MV-4-11 (cell line): ENCODE measurements around the gene UBE2QL1.

Experiments used
- DNase-seq: peaks from one replicate; lab custom pipeline; 2025; lab: John Stamatoyannopoulos, UW

Gene UBE2QL1

GRCh38 chr5:6478793-6479192, 30.1 kb downstream of the UBE2QL1 start:
- no peak for DNase-seq

- peak; percentile 59 for DNase-seq
Observed at GRCh38 chr5:6480133-6481051, 31.7 kb downstream of the UBE2QL1 start.

DNA sequence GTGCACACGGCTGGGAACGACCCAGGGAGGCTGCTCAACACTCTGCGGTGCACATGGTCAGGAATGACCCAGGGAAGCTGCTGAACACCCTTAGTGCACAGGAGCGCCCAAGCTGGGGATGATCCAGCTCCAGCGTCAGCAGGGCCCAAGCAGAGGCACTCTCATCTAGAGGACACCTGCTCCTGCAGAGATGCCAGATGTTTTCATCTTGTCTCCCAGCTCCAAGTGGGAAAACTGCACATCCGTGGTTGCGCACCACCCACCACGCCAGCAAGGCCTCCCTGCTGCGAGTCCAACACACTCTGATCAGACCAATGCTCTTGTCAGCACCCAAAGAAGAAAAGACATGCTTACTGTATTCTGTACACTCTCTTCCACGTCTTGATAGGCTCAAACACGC, 34.1 kb downstream of the UBE2QL1 start:
- DNase-seq: no peak

GRCh38 chr5:6483880-6484382, 35.3 kb downstream of the UBE2QL1 start:
- DNase-seq: no peak

DNA sequence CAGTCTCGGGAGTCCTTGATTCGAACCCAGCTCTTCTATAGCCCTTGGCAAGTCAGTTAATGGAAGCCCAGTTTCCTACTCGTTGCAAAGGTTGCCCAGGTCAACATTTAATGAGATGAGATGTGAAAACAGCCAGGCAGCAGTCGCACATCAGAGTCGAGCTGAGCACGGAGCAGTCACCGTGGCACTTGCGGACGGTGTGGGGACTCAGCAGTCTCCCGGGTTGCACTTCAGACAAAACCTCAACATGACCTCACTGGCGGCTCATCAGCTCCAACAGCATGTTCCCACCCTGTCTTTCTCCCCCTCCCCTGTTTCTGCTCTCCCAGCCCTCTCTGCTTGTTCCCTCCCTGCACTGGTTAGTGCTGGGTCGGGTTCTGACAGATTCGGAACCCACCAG, 35.8 kb downstream of the UBE2QL1 start:
- DNase-seq: no peak

- DNase-seq: no peak
Observed at GRCh38 chr5:6484899-6485298, 36.2 kb downstream of the UBE2QL1 start.

DNA sequence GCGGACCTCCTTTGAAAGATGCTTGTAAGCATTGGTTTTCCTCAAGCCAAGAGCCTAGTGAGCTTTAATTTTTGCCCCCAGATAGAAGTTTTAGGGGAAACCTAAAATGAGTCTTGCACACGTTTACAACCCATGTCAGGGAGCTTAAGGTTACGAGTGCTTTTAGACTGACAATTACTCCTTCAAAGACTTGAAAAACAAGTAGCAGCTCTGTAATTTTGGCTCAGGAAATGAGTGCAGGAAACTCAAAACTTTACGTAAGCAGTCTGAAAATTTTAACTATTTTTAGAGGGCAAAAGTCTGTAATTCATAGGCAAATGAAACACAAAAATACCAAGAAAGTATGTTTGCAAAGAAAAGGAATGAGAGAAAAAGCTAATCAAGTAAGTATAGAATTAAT, 36.8 kb downstream of the UBE2QL1 start:
- no peak for DNase-seq

- no peak for DNase-seq
Observed at GRCh38 chr5:6486074-6486473, 37.4 kb downstream of the UBE2QL1 start.

DNA sequence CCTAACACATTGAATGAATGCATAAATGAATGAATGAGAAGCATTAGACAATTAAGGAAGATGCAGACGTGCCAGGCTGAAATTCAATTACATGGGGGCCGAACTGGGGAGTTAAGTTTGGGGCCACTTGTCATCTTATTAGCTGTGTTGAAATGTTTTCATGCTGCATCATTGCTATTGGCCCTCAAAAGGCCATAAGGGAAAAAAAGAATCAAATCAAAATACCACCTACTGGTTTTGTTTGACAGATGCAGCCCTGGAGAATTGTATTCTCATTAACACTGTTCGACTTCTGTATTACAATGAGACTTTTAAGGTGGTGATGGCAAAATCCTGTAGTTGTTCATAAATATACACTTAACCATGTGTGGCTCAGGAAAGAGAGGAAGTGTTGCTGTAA, 38.4 kb downstream of the UBE2QL1 start:
- no peak for DNase-seq

- DNase-seq: no peak
Observed at GRCh38 chr5:6488021-6488420, 39.4 kb downstream of the UBE2QL1 start.

DNA sequence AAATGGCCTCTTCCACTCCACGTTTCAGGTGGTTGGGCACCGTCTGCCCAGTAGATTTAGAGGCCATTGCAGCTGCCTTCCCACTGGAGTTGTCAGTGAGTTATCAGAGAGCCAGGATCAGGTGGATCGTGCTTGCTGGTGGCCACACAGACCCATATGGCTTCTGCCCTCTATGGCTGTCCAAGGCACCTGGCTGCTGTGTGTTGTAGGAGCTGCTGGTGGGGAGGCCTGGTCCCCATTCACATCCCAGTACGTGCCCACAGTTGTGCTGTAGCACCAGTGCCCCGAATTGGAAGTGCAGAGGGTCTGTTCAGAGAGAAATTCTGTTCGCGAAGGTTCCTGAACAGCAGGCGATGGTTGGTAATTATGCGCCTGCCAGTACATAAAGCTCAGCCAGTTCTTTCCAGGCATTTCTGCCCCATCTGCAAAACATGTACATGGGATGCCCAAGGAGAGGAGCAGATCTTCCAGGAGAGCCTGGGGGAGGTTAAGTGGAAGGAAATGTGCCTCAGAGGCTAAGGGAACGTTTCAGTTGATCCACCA, 41.1 kb downstream of the UBE2QL1 start:
- DNase-seq: no peak

DNA sequence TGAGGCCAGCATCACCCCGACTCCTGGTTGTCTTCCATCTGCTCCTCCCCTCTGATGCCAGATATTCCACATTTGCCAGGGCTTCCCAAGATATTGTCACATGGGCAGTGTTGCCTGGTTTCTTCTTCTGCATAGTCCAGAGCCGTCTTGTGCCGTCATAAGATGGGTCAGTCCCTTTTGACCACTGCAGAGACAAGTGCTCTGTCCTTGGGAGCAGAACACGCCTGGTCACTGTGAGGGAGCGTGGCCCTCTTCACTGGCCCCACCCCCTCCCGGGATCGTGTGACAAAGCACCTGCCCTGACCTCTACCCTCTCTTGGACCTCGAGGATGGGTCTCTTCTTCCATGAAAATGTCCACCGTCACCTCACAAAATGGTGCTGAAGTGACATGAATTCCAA, 41.6 kb downstream of the UBE2QL1 start:
- no peak for DNase-seq

GRCh38 chr5:6490693-6491092, 42.0 kb downstream of the UBE2QL1 start:
- DNase-seq: no peak

GRCh38 chr5:6491196-6491918, 42.7 kb downstream of the UBE2QL1 start:
- no peak for DNase-seq

GRCh38 chr5:6491919-6492290, 43.2 kb downstream of the UBE2QL1 start:
- no peak for DNase-seq

GRCh38 chr5:6492934-6493333, 44.3 kb downstream of the UBE2QL1 start:
- DNase-seq: peak; percentile 32

GRCh38 chr5:6493681-6494454, 45.2 kb downstream of the UBE2QL1 start:
- no peak for DNase-seq

DNA sequence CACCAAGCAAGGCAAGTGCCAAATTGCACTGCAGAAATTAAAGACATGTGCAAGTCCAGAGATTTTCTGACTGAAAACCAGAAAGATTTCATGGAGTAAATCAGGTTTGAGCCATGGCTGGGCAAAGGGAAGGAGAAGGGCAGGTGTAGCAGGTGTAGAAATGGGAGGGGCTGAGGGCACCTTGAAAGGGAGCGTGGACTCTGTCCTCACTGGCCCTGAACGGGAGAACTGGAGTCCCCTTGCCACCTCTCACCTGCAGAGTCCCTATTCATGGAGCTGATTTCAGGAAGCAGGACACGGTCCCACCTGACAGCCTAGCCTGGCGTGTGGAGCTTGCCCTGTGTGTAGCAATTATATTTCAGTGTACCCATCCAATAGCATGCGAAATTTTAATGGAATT, 46.3 kb downstream of the UBE2QL1 start:
- no peak for DNase-seq

GRCh38 chr5:6495433-6496206, 47.0 kb downstream of the UBE2QL1 start:
- peak; percentile 32 for DNase-seq

GRCh38 chr5:6496207-6496584, 47.5 kb downstream of the UBE2QL1 start:
- DNase-seq: no peak

DNA sequence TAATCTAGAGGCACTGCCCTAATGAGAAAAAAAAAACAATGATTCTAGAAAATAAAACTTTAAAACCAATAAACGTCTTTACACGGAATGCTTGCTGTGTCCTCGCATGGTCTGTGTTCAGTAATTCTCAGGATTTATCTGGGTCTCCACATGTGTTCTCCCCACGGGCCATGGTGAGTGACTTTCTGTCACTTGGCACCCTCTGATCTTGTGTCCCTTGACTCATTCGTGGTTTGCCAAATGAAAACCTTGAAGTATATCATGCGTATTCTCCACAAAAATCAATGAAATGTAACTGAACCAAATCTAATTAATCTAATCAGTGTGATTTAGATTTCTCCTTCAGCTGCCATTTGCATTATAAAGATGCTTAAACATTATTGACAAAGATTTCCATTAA, 48.0 kb downstream of the UBE2QL1 start:
- no peak for DNase-seq
